Thymus (tissue), 11 donors: ENCODE results near the gene CLSTN2. TPM values are rescaled to one million over a fixed set of nuclear protein-coding genes. Genes with fewer than 3 reads are reported as not detected.

Experiments
- DNase-seq, 9 donors: peaks; one replicate each; pipeline ENCODE4 v3.0.0-alpha.2; 2013; ENCODE audit warnings: low spot score in 9 of 9, low read depth in 6 of 9, missing footprints in 1 of 9
- H3K27ac ChIP-seq, 2 donors: one replicate each; pipeline ENCODE4 v1.5.1; 2013; ENCODE audit warnings: control low read depth in 1 of 2, low read depth in 1 of 2, low read length in 1 of 2, mild to moderate bottlenecking in 1 of 2, moderate library complexity in 1 of 2
- H3K27me3 ChIP-seq, 2 donors: one replicate each; pipeline ENCODE4 v1.5.1; 2013; ENCODE audit warnings: low read length in 1 of 2; ENCODE audit not compliant: control insufficient read depth in 2 of 2, insufficient read depth in 1 of 2
- H3K36me3 ChIP-seq, 2 donors: one replicate each; pipeline ENCODE4 v1.5.1; 2013; ENCODE audit warnings: low read length in 1 of 2, mild to moderate bottlenecking in 1 of 2, moderate library complexity in 1 of 2; ENCODE audit not compliant: control insufficient read depth in 2 of 2, insufficient read depth in 2 of 2
- H3K4me1 ChIP-seq, 2 donors: one replicate each; pipeline ENCODE4 v1.5.1; 2013; ENCODE audit warnings: low read length in 2 of 2; ENCODE audit not compliant: control insufficient read depth in 2 of 2, insufficient read depth in 2 of 2
- H3K4me3 ChIP-seq, 2 donors: one replicate each; pipeline ENCODE4 v1.5.1; 2013; ENCODE audit warnings: low read length in 2 of 2, control low read depth in 1 of 2, mild to moderate bottlenecking in 1 of 2
- H3K9me3 ChIP-seq, 2 donors: one replicate each; pipeline ENCODE4 v1.5.1; 2013; ENCODE audit warnings: low read length in 1 of 2, mild to moderate bottlenecking in 1 of 2; ENCODE audit not compliant: control insufficient read depth in 2 of 2, insufficient read depth in 1 of 2
- WGBS: extraction: QIAGEN DNeasy Blood & Tissue Kit; methylation state at CpG from one replicate; pipeline ENCODE4 v1.1.7; 2013; 5-methylcytosine and 5-hydroxymethylcytosine counted together
- polyA plus RNA-seq: library from polyadenylated mRNA; stranded (reverse); fragments of 200-250 nt; gene quantifications from one replicate; pipeline ENCODE4 v1.2.3, GENCODE V29; 2013
- total RNA-seq: library from RNA; stranded (reverse); fragments of 120-200 nt; gene quantifications from one replicate; pipeline ENCODE4 v1.2.4, GENCODE V29; 2013
- donor health status: healthy.

Gene CLSTN2
- total and polyA plus RNA-seq, 2 donors: 0.25 to 0.61 TPM

GRCh38 chr3:140068494-140069017 lies 133.6 kb downstream of the CLSTN2 start:
- H3K9me3 ChIP-seq: no peaks in the 10 kb centered on the region
- H3K4me3 ChIP-seq: no peak overlapping the region
- no peaks in the 10 kb centered on the region for H3K4me1 ChIP-seq
- no peaks in the 10 kb centered on the region for H3K27me3 ChIP-seq
- H3K36me3 ChIP-seq: no peaks in the 10 kb centered on the region
- DNase-seq: no peak
- no peak overlapping the region for H3K27ac ChIP-seq

DNA sequence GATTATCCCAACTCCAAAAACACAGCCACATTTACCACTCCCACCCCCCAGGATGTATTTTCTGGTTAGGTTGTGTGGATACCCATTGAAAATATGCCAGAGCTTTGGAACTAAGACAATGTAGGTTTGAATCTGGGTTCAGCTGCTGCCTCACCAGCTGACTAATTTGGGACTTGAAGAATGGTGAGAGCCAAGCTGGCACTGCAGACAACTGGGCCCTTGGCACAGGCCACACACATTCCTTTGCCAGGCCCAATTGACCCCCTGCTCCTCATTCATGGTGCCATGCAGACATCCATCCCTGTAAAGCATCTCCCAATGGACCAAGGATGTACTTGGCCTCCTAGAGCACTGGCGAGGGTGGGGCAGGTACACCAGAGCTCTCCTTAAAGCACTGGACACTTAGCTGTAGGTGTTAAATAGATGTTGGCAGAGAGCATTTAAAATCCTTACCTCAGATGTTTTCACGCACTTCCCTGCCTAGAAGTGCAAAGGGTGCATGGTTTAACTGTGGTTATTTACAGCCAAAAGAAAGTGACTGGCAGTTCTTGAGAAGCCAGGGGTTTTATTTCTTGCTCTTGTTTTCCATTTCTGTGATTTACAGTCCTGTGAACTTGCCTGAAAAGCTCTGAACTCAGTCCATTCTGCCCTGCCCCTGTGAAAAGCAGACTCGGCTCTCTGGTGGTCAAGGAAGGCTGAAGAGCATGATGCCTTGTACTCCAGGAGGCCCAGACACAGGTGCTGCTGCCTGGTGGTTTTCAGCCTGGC lies 138.5 kb downstream of the CLSTN2 start:
- Histone ChIP-seq H3K4me3 (no peak overlapping the region), H3K27ac (no peak overlapping the region), H3K27me3 (no peaks in the 10 kb centered on the region), H3K9me3 (no peaks in the 10 kb centered on the region), H3K36me3 (no peaks in the 10 kb centered on the region), H3K4me1 (no peaks in the 10 kb centered on the region)
- DNase-seq: no peak
- WGBS: 85% methylated on average over 3 of the region's 3 CpGs

DNA sequence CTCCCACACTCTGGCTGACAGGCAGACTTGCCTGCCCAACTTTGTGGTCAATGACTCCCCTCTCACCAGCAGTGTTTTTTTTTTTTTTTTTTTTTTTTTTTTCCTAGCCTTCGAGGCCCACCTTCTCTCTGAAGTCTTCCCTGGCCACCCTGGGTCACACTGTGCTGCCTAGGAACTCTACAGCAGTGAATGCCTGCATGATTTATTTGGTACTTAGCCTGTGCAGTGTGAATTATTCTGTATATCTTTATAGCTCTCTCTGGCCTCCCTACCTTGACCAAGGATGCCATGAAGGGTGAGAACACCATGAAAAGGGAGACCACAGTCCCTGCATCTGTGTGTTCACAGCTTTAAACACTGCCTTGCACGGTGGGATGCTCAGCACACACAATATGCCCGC lies 141.6 kb downstream of the CLSTN2 start:
- Histone ChIP-seq H3K27ac (no peak overlapping the region), H3K9me3 (no peaks in the 10 kb centered on the region), H3K4me1 (no peaks in the 10 kb centered on the region), H3K36me3 (no peaks in the 10 kb centered on the region), H3K4me3 (no peak overlapping the region), H3K27me3 (no peaks in the 10 kb centered on the region)
- DNase-seq: no peak
- WGBS: 79% methylated on average over 3 of the region's 3 CpGs

DNA sequence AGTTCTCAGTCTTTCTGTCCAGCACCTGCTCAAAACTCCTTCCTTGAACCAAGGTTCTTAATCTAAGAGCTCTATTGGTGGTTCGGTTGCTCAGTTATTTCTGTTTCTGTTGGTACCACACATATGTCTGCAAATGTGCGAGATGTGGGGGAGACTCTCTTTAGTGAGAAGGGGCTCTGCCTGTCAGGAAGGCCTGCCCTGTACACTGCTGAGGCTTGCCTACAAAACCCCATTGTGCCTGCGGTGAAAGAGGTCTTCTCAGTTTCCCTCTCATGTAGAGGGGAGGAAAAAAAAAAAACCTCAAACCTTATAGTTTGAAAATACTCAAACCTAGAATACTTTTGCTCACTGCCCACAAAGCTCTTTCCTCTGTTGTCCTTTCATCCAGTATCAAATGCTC lies 142.4 kb downstream of the CLSTN2 start:
- H3K9me3 ChIP-seq: no peaks in the 10 kb centered on the region
- no peak overlapping the region for H3K27ac ChIP-seq
- no peaks in the 10 kb centered on the region for H3K4me1 ChIP-seq
- H3K36me3 ChIP-seq: no peaks in the 10 kb centered on the region
- no peaks in the 10 kb centered on the region for H3K27me3 ChIP-seq
- DNase-seq: no peak
- 96% methylated on average over 3 of the region's 3 CpGs for WGBS
- H3K4me3 ChIP-seq: no peak overlapping the region

DNA sequence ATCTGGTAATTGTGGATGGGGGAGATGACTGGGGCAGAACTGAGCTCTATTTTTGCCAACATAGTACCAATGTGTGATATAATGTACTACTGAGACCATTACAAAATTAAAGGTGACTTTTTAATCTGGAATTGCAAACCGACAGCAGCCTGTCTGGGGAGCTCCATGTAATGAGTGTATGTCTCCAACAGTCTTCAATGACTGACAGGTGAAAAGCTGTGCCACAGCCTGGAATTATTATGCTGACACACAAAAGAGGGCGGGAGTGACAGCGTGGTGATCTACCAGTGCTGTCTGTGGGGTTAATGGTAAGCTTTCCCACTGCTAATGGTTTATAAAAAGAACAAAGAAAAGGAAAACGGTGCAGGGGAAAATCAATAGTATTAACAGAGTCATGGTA lies 143.4 kb downstream of the CLSTN2 start:
- 88% methylated on average over 4 of the region's 4 CpGs for WGBS
- no peak overlapping the region for H3K27ac ChIP-seq
- H3K4me3 ChIP-seq: no peak overlapping the region
- H3K36me3 ChIP-seq: no peaks in the 10 kb centered on the region
- no peaks in the 10 kb centered on the region for H3K4me1 ChIP-seq
- no peaks in the 10 kb centered on the region for H3K27me3 ChIP-seq
- no peaks in the 10 kb centered on the region for H3K9me3 ChIP-seq
- DNase-seq: no peak

GRCh38 chr3:140078940-140079339 lies 144.0 kb downstream of the CLSTN2 start:
- DNase-seq: no peak
- Histone ChIP-seq H3K4me3 (no peak overlapping the region), H3K4me1 (no peaks in the 10 kb centered on the region), H3K36me3 (no peaks in the 10 kb centered on the region), H3K27me3 (no peaks in the 10 kb centered on the region), H3K27ac (no peak overlapping the region), H3K9me3 (no peaks in the 10 kb centered on the region)
- WGBS: 93% methylated on average over 1 of the region's 1 CpG

DNA sequence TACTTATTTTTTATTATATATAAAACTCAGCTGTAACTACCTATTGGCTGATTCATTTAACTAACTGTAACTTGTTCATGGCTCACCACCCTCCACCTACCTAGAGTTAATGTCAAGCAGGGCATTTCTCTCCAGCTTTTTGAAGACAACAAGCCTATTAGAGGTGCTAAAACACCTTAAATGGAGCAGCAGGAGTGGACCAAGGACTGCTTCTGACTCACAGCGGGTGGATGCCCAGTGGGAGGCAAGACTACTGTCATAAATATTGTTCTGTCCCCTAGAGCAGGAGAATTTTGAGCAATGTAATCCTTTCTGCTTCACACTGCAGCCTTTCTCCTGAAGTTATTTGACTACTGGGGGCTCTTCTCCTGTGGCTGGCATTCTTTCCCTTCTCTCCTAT lies 146.9 kb downstream of the CLSTN2 start:
- H3K27me3 ChIP-seq: no peaks in the 10 kb centered on the region
- H3K36me3 ChIP-seq: no peaks in the 10 kb centered on the region
- no peaks in the 10 kb centered on the region for H3K9me3 ChIP-seq
- H3K27ac ChIP-seq: no peak overlapping the region
- DNase-seq: no peak
- no peaks in the 10 kb centered on the region for H3K4me1 ChIP-seq
- WGBS: 80% methylated on average over 1 of the region's 1 CpG
- no peak overlapping the region for H3K4me3 ChIP-seq

- Histone ChIP-seq H3K4me1 (no peaks in the 10 kb centered on the region), H3K27ac (no peak overlapping the region), H3K27me3 (no peaks in the 10 kb centered on the region), H3K9me3 (no peaks in the 10 kb centered on the region), H3K4me3 (no peak overlapping the region), H3K36me3 (no peaks in the 10 kb centered on the region)
- 88% methylated on average over 5 of the region's 5 CpGs for WGBS
- no peak for DNase-seq
Observed at GRCh38 chr3:140085001-140085400, 150.0 kb downstream of the CLSTN2 start.

DNA sequence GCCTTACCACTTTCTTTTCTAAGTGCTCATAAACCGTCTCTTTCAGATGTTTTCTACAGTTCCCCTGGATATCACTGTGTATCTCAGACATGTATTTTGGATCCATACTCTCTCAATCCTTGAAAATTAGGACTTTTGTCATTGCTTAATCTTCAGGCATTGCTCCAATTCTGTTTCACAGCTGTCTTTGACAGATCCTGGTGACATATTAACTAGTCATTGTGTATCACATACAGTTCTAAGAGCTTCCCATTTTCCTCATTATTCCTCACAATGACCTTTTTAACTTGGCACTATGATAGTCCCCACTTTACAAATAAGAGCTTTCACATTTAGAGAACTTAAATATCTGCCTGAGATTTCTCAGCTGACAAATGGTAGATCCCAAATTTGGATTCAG lies 151.7 kb downstream of the CLSTN2 start:
- H3K4me1 ChIP-seq: no peaks in the 10 kb centered on the region
- H3K4me3 ChIP-seq: no peak overlapping the region
- no peak for DNase-seq
- no peaks in the 10 kb centered on the region for H3K27me3 ChIP-seq
- WGBS: 90% methylated on average over 1 of the region's 1 CpG
- no peak overlapping the region for H3K27ac ChIP-seq
- no peaks in the 10 kb centered on the region for H3K9me3 ChIP-seq
- H3K36me3 ChIP-seq: no peaks in the 10 kb centered on the region
